Measurements from ENCODE around the gene PDCD2L.
"Not testable (repeated sequence)": the region's sequence is repeated elsewhere in the genome, so short reads cannot be mapped to it uniquely, and the experiment has no call there.

The PDCD2L gene

GRCh38 chr19:34380639-34381241 is 23.5 kb upstream of the PDCD2L start:
- no peak for DNase-seq

GRCh38 chr19:34381399-34382251 is 22.6 kb upstream of the PDCD2L start:
- DNase-seq, result no peak

GRCh38 chr19:34382471-34382870 is 21.7 kb upstream of the PDCD2L start:
- DNase-seq, result no peak

GRCh38 chr19:34383599-34383998 is 20.6 kb upstream of the PDCD2L start:
- no peak for DNase-seq

- DNase-seq, result no peak
These were observed 17.4 kb upstream of the PDCD2L start for GRCh38 chr19:34386645-34387445.

GRCh38 chr19:34387446-34387810 is 16.8 kb upstream of the PDCD2L start:
- no peak for DNase-seq

GRCh38 chr19:34388745-34389144 is 15.5 kb upstream of the PDCD2L start:
- not testable (repeated sequence) for DNase-seq

GRCh38 chr19:34391813-34392212 is 12.4 kb upstream of the PDCD2L start:
- no peak for DNase-seq

- no peak for DNase-seq
These were observed 11.2 kb upstream of the PDCD2L start for GRCh38 chr19:34393031-34393430.

- DNase-seq, result no peak
These were observed 10.6 kb upstream of the PDCD2L start for GRCh38 chr19:34393629-34394028.

GRCh38 chr19:34397853-34398252 is 6.3 kb upstream of the PDCD2L start:
- no peak for DNase-seq

- DNase-seq, result no peak
These were observed 4.3 kb upstream of the PDCD2L start for GRCh38 chr19:34399886-34400285.

- DNase-seq, result not testable (repeated sequence)
These were observed 3.4 kb upstream of the PDCD2L start for GRCh38 chr19:34400844-34401243.

- DNase-seq, result no peak
These were observed 2.1 kb upstream of the PDCD2L start for GRCh38 chr19:34402074-34402600.

GRCh38 chr19:34403784-34404108 is 453 bp upstream of the PDCD2L start:
- DNase-seq, result no peak

- DNase-seq, result no peak
These were observed 1.9 kb downstream of the PDCD2L start for GRCh38 chr19:34405892-34406660.

GRCh38 chr19:34408411-34408810 is 4.2 kb downstream of the PDCD2L start:
- DNase-seq, result no peak

- no peak for DNase-seq
These were observed 5.3 kb downstream of the PDCD2L start for GRCh38 chr19:34409189-34410164.

- no peak for DNase-seq
These were observed 7.0 kb downstream of the PDCD2L start for GRCh38 chr19:34411216-34411615.

GRCh38 chr19:34416021-34416545 is 11.9 kb downstream of the PDCD2L start:
- no peak for DNase-seq

- no peak for DNase-seq
These were observed 14.1 kb downstream of the PDCD2L start for GRCh38 chr19:34418300-34418699.
